ENCODE results near the gene GLCCI1.

GLCCI1 gene

GRCh38 chr7:8103282-8103681 is 134.7 kb downstream of the GLCCI1 start:
- TF ChIP-seq CTCF (IDR thresholded peaks at IDR 0.05; ENCODE audit: control insufficient read depth, extremely low read depth, insufficient read depth): no peak
- H3K4me3 ChIP-seq (ENCODE audit: low read depth, low read length): no peak overlapping the region
- no peak for DNase-seq (ENCODE audit: low read depth)

DNA sequence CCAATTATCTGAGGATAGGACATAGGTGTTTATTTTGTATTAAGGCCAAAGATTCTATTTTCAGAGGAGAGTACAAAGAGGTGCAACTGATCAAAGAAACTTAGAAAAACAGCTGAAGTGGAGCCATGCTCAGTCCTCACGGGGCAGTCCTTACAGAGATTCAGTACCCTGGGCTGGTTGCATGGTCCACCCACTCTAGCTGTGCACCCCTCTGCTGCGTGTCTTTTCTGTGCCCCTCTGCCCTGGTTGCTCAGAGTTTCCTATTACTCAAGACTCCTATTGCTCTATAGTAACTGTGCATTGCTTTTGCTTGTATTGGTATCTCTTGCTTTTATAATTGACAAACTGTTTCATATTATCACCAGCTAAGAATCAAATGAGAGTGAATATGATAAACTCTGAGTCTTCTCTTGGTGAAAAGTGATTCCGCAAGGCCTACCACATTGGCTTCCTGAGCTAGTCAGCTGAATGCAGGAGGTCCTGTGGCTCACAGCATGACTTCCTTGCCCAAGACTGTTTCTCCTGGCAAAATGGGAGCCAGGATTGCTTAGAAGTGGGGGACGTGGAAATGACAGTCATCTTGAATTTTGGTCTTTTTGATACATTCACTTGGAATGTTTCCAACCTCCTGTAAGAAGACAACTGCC is 137.0 kb downstream of the GLCCI1 start:
- no peak for DNase-seq (ENCODE audit: low read depth)
- H3K4me3 ChIP-seq (ENCODE audit: low read depth, low read length): no peak overlapping the region
- no peak for TF ChIP-seq CTCF (IDR thresholded peaks at IDR 0.05; ENCODE audit: control insufficient read depth, extremely low read depth, insufficient read depth)

DNA sequence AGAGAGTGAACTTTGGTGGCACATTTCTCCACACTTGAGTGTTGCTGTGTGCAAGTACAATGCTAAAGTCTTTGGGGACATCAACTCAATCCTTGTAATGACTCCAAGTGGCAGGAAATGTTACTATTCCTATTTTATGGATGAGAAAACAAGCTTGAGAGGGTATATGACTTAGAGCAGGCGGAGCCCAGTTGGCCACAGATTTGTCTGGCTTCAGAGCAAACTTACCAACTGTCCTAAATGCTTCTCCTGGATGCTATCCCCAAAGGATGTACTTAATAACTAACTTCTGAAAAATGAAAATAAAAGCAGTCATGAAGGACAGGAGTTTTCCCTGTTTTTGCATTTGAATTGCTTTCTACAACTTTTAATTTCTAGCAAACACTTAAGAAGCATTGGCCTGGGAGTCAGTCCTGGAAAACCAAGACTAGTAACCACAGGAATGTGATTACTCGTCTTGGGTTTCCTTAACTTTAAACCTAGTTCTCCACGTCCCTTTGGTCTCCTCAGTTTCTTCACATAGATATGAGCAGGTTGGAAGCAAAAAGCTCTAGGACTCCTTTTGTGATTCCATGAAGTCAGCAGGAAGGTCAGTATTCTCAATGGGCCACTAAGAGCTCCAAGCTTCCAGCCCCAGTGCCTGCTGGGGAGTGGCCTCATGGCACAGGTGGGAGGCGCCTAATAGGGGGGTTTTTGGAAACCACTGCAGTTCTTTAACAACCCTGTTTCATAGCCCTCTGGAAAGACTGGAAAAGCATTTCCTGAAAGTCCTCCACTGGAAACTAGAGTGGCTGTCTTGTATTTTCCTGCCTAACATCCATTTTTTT is 140.8 kb downstream of the GLCCI1 start:
- no peak for DNase-seq (ENCODE audit: low read depth)
- TF ChIP-seq CTCF (IDR thresholded peaks at IDR 0.05; ENCODE audit: control insufficient read depth, extremely low read depth, insufficient read depth): no peak
- H3K4me3 ChIP-seq (ENCODE audit: low read depth, low read length): no peak overlapping the region

DNA sequence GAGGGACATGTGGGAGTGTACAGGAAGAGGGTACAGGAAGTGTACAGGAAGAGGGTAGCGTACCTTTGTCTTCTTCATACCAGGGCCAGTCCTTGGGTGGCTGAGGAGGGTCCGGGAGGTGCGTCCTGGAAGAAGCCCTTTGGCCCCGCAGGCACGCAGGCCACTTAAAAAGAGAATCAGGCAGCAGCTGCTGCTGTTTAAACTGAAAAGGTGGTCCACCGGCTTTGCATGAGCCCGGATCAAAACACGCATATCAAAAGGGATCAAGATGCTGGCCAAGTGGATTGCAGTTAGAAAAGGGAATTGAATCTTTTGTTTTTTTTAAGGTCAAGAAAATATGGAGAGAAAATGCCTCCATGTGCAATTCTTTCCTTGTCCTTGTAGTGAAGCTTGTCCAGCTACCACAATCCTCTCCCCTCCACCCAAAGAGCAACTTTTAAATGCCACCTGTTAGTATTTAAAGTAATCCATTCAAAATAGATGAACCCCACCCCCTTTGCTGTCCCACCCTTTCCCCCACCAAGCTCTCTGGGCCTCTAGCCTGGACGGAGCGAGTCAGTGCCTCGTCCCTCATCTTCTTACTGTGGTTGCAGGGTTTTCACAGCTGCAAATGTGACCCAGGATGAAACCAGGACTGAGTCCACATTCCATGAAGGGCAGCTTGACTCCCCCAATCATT is 142.8 kb downstream of the GLCCI1 start:
- H3K4me3 ChIP-seq (ENCODE audit: low read depth, low read length): no peak overlapping the region
- no peak for DNase-seq (ENCODE audit: low read depth)
- TF ChIP-seq CTCF (IDR thresholded peaks at IDR 0.05; ENCODE audit: control insufficient read depth, extremely low read depth, insufficient read depth): no peak

GRCh38 chr7:8112685-8113084 is 144.1 kb downstream of the GLCCI1 start:
- no peak for TF ChIP-seq CTCF (IDR thresholded peaks at IDR 0.05; ENCODE audit: control insufficient read depth, extremely low read depth, insufficient read depth)
- no peak for DNase-seq (ENCODE audit: low read depth)
- H3K4me3 ChIP-seq (ENCODE audit: low read depth, low read length): no peak overlapping the region

DNA sequence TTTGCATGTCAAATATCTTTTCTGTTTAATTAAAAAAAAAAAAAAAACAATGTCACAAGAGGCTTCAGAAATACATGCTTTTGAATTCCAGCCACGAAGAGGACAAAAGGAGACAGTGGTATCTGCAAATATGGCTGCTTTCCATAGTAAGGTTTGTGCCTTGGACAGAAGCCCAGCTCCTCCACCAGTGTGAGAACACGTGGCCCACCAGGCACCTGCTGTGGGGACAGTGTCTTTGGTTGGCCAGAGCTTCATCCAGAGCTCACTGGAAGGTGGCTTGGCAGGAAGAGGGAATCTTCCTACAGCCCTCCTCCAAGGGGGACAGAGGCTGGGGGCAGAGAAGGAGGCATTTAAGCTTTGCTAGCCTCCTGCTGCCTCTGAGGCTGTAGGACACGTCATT is 144.6 kb downstream of the GLCCI1 start:
- no peak for TF ChIP-seq CTCF (IDR thresholded peaks at IDR 0.05; ENCODE audit: control insufficient read depth, extremely low read depth, insufficient read depth)
- no peak for DNase-seq (ENCODE audit: low read depth)

More for the DNA sequence above, 144.6 kb downstream of the GLCCI1 start:
- H3K4me3 ChIP-seq (ENCODE audit: low read depth, low read length): no peak overlapping the region
